Endothelial cell of umbilical vein (primary cell): ENCODE measurements around the gene KIAA2012. TPM values are rescaled to one million over a fixed set of nuclear protein-coding genes. Genes with fewer than 3 reads are reported as not detected.

Experiments
- BruUV-seq: library from RNA; stranded (reverse); fragments of 400-500 nt; replicated peaks from 2 replicates; lab custom pipeline; 2021; lab: Mats Ljungman, UMichigan
- CTCF ChIA-PET: fragments of 300-600, 350-600 bp; sonication (Branson Sonifier 250); formaldehyde crosslinking; loops from one replicate; lab custom pipeline; 2021; ENCODE audit warnings: antibody characterized with exemption, inconsistent platforms; lab: Charles Lee
- POLR2A ChIA-PET: fragments of 300-600, 350-600 bp; sonication (Branson Sonifier 250); formaldehyde crosslinking; loops from one replicate; lab custom pipeline; 2021; ENCODE audit warnings: antibody characterized with exemption, inconsistent platforms; lab: Charles Lee
- DNase-seq: peaks from one replicate; pipeline ENCODE4 v3.0.0-alpha.2; 2011; ENCODE audit warnings: low read depth, low spot score
- FAIRE-seq: peaks from 2 replicates; lab custom pipeline; 2011; peaks lifted over from hg19 to GRCh38; lab: Jason Lieb, UNC
- H2AFZ ChIP-seq: 2 replicates; pipeline ENCODE4 v1.6.0; 2012; ENCODE audit warnings: low read depth, low read length, control low read depth, inconsistent platforms
- H3K27ac ChIP-seq: 2 replicates; pipeline ENCODE4 v1.5.1; 2011; ENCODE audit warnings: low read depth, mild to moderate bottlenecking, control low read depth, low read length, moderate library complexity; ENCODE audit not compliant: insufficient read depth
- H3K27me3 ChIP-seq, 2 experiments: 2 replicates each; pipeline versions ENCODE4 v1.6.0 to v1.6.1; 2011; ENCODE audit warnings: low read length in 2 of 2, mixed read lengths in 1 of 2; ENCODE audit not compliant: control insufficient read depth in 2 of 2, insufficient read depth in 2 of 2
- H3K36me3 ChIP-seq, 2 experiments: 2 replicates in 1 of 2; 3 replicates in 1 of 2; pipeline ENCODE4 v1.5.1; 2011; ENCODE audit warnings: low read length in 2 of 2, mild to moderate bottlenecking in 1 of 2, moderate library complexity in 1 of 2; ENCODE audit not compliant: control insufficient read depth in 2 of 2, insufficient read depth in 2 of 2; ENCODE audit errors: extremely low read depth in 1 of 2
- H3K4me1 ChIP-seq: 3 replicates; pipeline ENCODE4 v1.5.1; 2011; ENCODE audit warnings: mild to moderate bottlenecking, low read length; ENCODE audit not compliant: control insufficient read depth, insufficient read depth; ENCODE audit errors: extremely low read depth
- H3K4me2 ChIP-seq: 2 replicates; pipeline ENCODE4 v1.6.1; 2011; ENCODE audit warnings: low read length, control low read depth, mixed read lengths; ENCODE audit not compliant: insufficient read depth
- H3K4me3 ChIP-seq, 3 experiments: fragments of 200-600 bp in 1 of 3; sonication (generic), shearing (Covaris generic) in 1 of 3; replicated peaks in 1 of 3; 2 replicates each; pipeline ENCODE4 v1.5.1; 2011 to 2016; ENCODE audit warnings: control low read depth in 3 of 3, low read length in 3 of 3, mild to moderate bottlenecking in 2 of 3, inconsistent platforms in 1 of 3, low read depth in 1 of 3, moderate library complexity in 1 of 3; ENCODE audit not compliant: insufficient read depth in 1 of 3
- H3K79me2 ChIP-seq: 2 replicates; pipeline ENCODE4 v1.6.0; 2012; ENCODE audit warnings: low read length, inconsistent platforms; ENCODE audit not compliant: control insufficient read depth, insufficient read depth
- H3K9ac ChIP-seq: replicated peaks from 2 replicates; pipeline ENCODE3; 2011; ENCODE audit warnings: low read length, control low read depth; ENCODE audit not compliant: insufficient read depth; ENCODE audit errors: extremely low read depth
- H3K9me1 ChIP-seq: replicated peaks from 3 replicates; pipeline ENCODE4 v1.6.0; 2011; ENCODE audit warnings: mild to moderate bottlenecking, low read length; ENCODE audit not compliant: control insufficient read depth, insufficient read depth; ENCODE audit errors: extremely low read depth
- H3K9me3 ChIP-seq: replicated peaks from 2 replicates; pipeline ENCODE4 v1.5.1; 2012; ENCODE audit warnings: low read length, inconsistent platforms; ENCODE audit not compliant: control insufficient read depth, insufficient read depth
- H4K20me1 ChIP-seq: replicated peaks from 2 replicates; pipeline ENCODE3; 2011; ENCODE audit warnings: mild to moderate bottlenecking, low read length; ENCODE audit not compliant: control insufficient read depth, insufficient read depth; ENCODE audit errors: extremely low read depth
- CTCF ChIP-seq, 2 donors: IDR thresholded peaks; 1 replicate in 1 of 2; 2 replicates in 1 of 2; pipeline ENCODE4 v1.5.1; 2011; ENCODE audit warnings: low read length in 2 of 2, mild to moderate bottlenecking in 2 of 2, moderate library complexity in 2 of 2, control low read depth in 1 of 2, inconsistent platforms in 1 of 2, low read depth in 1 of 2; ENCODE audit not compliant: insufficient read depth in 1 of 2; ENCODE audit errors: extremely low read depth in 1 of 2
- EZH2 ChIP-seq: IDR thresholded peaks from 2 replicates; pipeline ENCODE4 v1.6.1; 2012; ENCODE audit warnings: borderline replicate concordance, low read depth, mild to moderate bottlenecking, moderate library complexity, low read length, inconsistent platforms; ENCODE audit not compliant: severe bottlenecking
- FOS ChIP-seq: IDR thresholded peaks from 2 replicates; pipeline ENCODE4 v1.6.1; 2011; ENCODE audit warnings: mild to moderate bottlenecking, low read length, moderate library complexity, borderline replicate concordance; ENCODE audit not compliant: insufficient read depth
- GATA2 ChIP-seq: IDR thresholded peaks from 2 replicates; pipeline ENCODE4 v1.7.0; 2011; ENCODE audit warnings: low read depth, mild to moderate bottlenecking, moderate library complexity, mixed read lengths, low read length; ENCODE audit not compliant: insufficient read length, insufficient read depth
- JUN ChIP-seq: IDR thresholded peaks from 2 replicates; pipeline ENCODE4 v1.6.1; 2011; ENCODE audit warnings: borderline replicate concordance, low read depth; ENCODE audit not compliant: insufficient read length, insufficient read depth
- MYC ChIP-seq: IDR thresholded peaks from one replicate; pipeline ENCODE4 v1.6.1; 2011; ENCODE audit warnings: mild to moderate bottlenecking, low read depth, low read length
- POLR2A ChIP-seq: IDR thresholded peaks from 2 replicates; pipeline ENCODE4 v1.6.1; 2012; ENCODE audit warnings: low read depth, mild to moderate bottlenecking, control low read depth, low read length
- POLR2AphosphoS5 ChIP-seq: IDR thresholded peaks from 2 replicates; pipeline ENCODE4 v1.6.1; 2012; ENCODE audit warnings: low read depth, mild to moderate bottlenecking, control low read depth, low read length, moderate library complexity; ENCODE audit not compliant: insufficient read depth
- dilution Hi-C: fragments of 300-500 bp; cut with MboI; formaldehyde crosslinking; loops from one replicate; pipeline ENCODE4 v1.15.0; 2019; ENCODE audit warnings: low sequenced_read_pairs; ENCODE audit not compliant: extremely low pct_ligation_motif_present
- intact Hi-C: fragments of 100-400 bp; cut with micrococcal nuclease; formaldehyde crosslinking; loops from one replicate; pipeline ENCODE4 v1.10.0; 2022
- polyA plus RNA-seq, 4 experiments: library from polyadenylated mRNA; depleted of rRNA in 3 of 4; stranded (reverse) in 3 of 4; unstranded in 1 of 4; fragments of >200 nt; gene quantifications; 2 replicates each; pipeline versions ENCODE4 v1.2.1 to v1.2.3, GENCODE V29; 2011 to 2012; ENCODE audit warnings: missing spikeins in 1 of 4
- total RNA-seq: library from RNA; stranded (reverse); gene quantifications from 2 replicates; pipeline ENCODE4 v1.2.3, GENCODE V29; 2021
- TF ChIP-seq, protein P1 (sequence below): IDR thresholded peaks from 2 replicates; pipeline ENCODE4 v1.6.1; 2011; ENCODE audit not compliant: insufficient read depth, insufficient read length

Gene KIAA2012
- total and polyA plus RNA-seq, 2 donors (not counting 3 experiments of a cell fraction or from before 2014, with no cell fraction given): not detected

DNA sequence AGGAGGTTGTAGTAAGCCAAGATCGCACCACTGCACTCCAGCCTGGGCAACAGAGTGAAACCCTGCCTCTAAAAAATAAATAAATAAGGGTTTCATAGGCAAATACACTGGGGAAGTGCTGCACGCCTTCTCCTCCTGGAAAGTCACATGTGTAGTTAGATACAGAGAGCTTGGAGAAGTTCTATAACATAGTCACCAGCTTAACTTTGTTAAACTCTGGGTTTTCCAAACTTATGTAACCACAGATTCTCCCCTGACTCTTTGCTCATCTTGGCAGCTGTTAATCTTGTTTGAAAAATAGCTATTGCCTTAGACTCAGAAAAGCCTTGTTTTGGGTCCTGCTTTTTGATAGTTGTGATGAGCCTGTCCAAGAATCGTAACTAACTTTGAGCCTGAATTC, 25.2 kb downstream of the KIAA2012 start:
- H3K4me2 ChIP-seq: no peak overlapping the region
- no TSS peak for BruUV-seq
- POLR2A ChIA-PET: no interaction called here
- H3K4me3 ChIP-seq: no peak overlapping the region
- no peak for FAIRE-seq
- no peaks in the 10 kb centered on the region for H3K9me3 ChIP-seq
- no peaks in the 10 kb centered on the region for H3K9me1 ChIP-seq
- H4K20me1 ChIP-seq: no peaks in the 10 kb centered on the region
- H3K27ac ChIP-seq: no peak overlapping the region
- H3K4me1 ChIP-seq: no peaks in the 10 kb centered on the region
- intact Hi-C loops (no loop called here), dilution Hi-C loops (no loop called here)
- H3K9ac ChIP-seq: no peak overlapping the region
- H3K36me3 ChIP-seq: no peaks in the 10 kb centered on the region
- CTCF ChIA-PET: no interaction called here
- peaks cover 4 to 17% of the 10 kb centered on the region in 2 experiments for H3K27me3 ChIP-seq
- no peaks in the 10 kb centered on the region for H3K79me2 ChIP-seq
- no peak overlapping the region for H2AFZ ChIP-seq
- DNase-seq: no peak
- TF ChIP-seq POLR2AphosphoS5 (no peak), POLR2A (no peak), MYC (no peak), JUN (no peak), CTCF (IDR thresholded peaks at IDR 0.05; ENCODE audit: extremely low read depth in 1 of 2, insufficient read depth in 1 of 2, low read depth in 1 of 2, low read length in 2 of 2) (no peak), FOS (no peak), GATA2 (no peak), EZH2 (no peak)
- TF ChIP-seq, protein P1, sequence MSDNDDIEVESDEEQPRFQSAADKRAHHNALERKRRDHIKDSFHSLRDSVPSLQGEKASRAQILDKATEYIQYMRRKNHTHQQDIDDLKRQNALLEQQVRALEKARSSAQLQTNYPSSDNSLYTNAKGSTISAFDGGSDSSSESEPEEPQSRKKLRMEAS: no peak
